Measurements from ENCODE around the gene FBXO5.

FBXO5 gene

GRCh38 chr6:152957796-152958195 is 25.0 kb downstream of the FBXO5 start:
- TF ChIP-seq, protein P1, sequence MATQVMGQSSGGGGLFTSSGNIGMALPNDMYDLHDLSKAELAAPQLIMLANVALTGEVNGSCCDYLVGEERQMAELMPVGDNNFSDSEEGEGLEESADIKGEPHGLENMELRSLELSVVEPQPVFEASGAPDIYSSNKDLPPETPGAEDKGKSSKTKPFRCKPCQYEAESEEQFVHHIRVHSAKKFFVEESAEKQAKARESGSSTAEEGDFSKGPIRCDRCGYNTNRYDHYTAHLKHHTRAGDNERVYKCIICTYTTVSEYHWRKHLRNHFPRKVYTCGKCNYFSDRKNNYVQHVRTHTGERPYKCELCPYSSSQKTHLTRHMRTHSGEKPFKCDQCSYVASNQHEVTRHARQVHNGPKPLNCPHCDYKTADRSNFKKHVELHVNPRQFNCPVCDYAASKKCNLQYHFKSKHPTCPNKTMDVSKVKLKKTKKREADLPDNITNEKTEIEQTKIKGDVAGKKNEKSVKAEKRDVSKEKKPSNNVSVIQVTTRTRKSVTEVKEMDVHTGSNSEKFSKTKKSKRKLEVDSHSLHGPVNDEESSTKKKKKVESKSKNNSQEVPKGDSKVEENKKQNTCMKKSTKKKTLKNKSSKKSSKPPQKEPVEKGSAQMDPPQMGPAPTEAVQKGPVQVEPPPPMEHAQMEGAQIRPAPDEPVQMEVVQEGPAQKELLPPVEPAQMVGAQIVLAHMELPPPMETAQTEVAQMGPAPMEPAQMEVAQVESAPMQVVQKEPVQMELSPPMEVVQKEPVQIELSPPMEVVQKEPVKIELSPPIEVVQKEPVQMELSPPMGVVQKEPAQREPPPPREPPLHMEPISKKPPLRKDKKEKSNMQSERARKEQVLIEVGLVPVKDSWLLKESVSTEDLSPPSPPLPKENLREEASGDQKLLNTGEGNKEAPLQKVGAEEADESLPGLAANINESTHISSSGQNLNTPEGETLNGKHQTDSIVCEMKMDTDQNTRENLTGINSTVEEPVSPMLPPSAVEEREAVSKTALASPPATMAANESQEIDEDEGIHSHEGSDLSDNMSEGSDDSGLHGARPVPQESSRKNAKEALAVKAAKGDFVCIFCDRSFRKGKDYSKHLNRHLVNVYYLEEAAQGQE (IDR thresholded peaks at IDR 0.05; ENCODE audit: insufficient replicate concordance, low read depth), result no peak
- no peak for TF ChIP-seq SPI1 (IDR thresholded peaks at IDR 0.05; ENCODE audit: borderline replicate concordance, low read depth)
- no peak for TF ChIP-seq CTCF (IDR thresholded peaks at IDR 0.05; ENCODE audit: insufficient read depth, low read length)
- TF ChIP-seq POLR2AphosphoS5 (IDR thresholded peaks at IDR 0.05; ENCODE audit: low read depth), result no peak
- no peak for TF ChIP-seq GABPA (IDR thresholded peaks at IDR 0.05; ENCODE audit: low read depth)
- Histone ChIP-seq H3K27me3 (ENCODE audit: insufficient read depth, poor library complexity, severe bottlenecking) (peaks cover 2% of the 10 kb centered on the region), H3K27ac (replicated peaks) (no peak overlapping the region), H3K4me3 (replicated peaks; ENCODE audit: insufficient read depth, low read length) (no peak overlapping the region)
- DNase-seq (ENCODE audit: low read depth in 1 of 2, low spot score in 1 of 2), result no peak

- Histone ChIP-seq H3K27ac (replicated peaks) (no peak overlapping the region), H3K27me3 (ENCODE audit: insufficient read depth, poor library complexity, severe bottlenecking) (no peaks in the 10 kb centered on the region), H3K4me3 (replicated peaks; ENCODE audit: insufficient read depth, low read length) (no peak overlapping the region)
- no peak for TF ChIP-seq SPI1 (IDR thresholded peaks at IDR 0.05; ENCODE audit: borderline replicate concordance, low read depth)
- TF ChIP-seq GABPA (IDR thresholded peaks at IDR 0.05; ENCODE audit: low read depth), result no peak
- TF ChIP-seq, protein P1 (IDR thresholded peaks at IDR 0.05; ENCODE audit: insufficient replicate concordance, low read depth), result no peak
- TF ChIP-seq CTCF (IDR thresholded peaks at IDR 0.05; ENCODE audit: insufficient read depth, low read length), result no peak
- no peak for TF ChIP-seq POLR2AphosphoS5 (IDR thresholded peaks at IDR 0.05; ENCODE audit: low read depth)
- DNase-seq (ENCODE audit: low read depth in 1 of 2, low spot score in 1 of 2), result no peak
Measured at GRCh38 chr6:152954443-152954842, 28.4 kb downstream of the FBXO5 start.

DNA sequence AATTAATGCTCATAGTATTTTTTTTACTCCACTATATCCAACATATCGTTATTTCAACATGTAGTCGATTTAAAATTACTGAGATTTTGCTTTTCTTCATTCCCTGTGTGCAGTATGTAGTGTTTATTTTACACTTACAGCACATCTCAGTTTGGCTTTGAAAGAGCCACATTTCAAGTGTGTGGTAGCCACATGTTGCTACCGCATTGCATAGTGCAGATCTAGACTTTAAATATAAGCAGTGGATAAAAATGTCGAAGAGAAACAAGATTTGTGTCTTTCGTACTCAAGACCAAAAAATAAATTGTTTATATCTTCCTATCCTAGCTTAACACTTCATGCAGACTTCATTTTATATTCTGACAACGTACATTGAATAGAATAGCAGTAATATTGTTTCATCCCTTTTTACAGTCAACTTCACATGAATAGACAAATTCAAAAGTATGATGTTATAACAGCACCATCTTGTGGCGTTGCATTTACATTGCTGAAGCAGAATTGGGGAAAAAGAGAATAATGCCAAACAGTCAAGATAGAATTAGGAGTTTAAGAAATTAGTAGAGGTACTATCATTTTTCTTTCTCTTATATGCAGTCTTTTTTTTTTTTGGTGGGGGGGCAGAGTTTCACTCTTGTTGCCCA is 29.9 kb downstream of the FBXO5 start:
- Histone ChIP-seq H3K27me3 (ENCODE audit: insufficient read depth, poor library complexity, severe bottlenecking) (no peaks in the 10 kb centered on the region), H3K4me3 (replicated peaks; ENCODE audit: insufficient read depth, low read length) (no peak overlapping the region), H3K27ac (replicated peaks) (no peak overlapping the region)
- DNase-seq (ENCODE audit: low read depth in 1 of 2, low spot score in 1 of 2), result no peak
- TF ChIP-seq GABPA (IDR thresholded peaks at IDR 0.05; ENCODE audit: low read depth) (no peak), CTCF (IDR thresholded peaks at IDR 0.05; ENCODE audit: insufficient read depth, low read length) (peak; percentile 38), SPI1 (IDR thresholded peaks at IDR 0.05; ENCODE audit: borderline replicate concordance, low read depth) (no peak)

DNA sequence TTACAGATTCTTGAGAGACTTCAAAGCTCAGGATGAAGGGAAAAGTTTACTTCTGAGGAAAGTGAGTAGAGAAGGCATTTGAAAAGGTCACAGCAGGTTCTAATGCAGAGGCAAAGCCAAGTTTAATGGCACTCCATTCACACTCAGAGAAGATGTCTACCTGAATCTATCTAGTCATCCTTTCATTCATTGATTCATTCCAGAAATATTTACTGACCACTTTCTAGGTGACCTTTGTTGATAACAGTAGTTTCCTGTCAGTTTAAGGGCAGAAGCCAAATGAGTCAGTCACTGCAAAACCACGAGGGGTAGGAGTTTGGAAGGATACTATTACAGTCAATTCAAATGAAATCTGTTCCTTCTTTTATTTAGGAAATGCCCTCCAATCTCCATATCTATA is 30.8 kb downstream of the FBXO5 start:
- H3K27me3 ChIP-seq (ENCODE audit: insufficient read depth, poor library complexity, severe bottlenecking), result no peaks in the 10 kb centered on the region
- H3K4me3 ChIP-seq (replicated peaks; ENCODE audit: insufficient read depth, low read length), result no peak overlapping the region
- TF ChIP-seq GABPA (IDR thresholded peaks at IDR 0.05; ENCODE audit: low read depth) (no peak), POLR2AphosphoS5 (IDR thresholded peaks at IDR 0.05; ENCODE audit: low read depth) (no peak), SPI1 (IDR thresholded peaks at IDR 0.05; ENCODE audit: borderline replicate concordance, low read depth) (no peak), CTCF (IDR thresholded peaks at IDR 0.05; ENCODE audit: insufficient read depth, low read length) (no peak)
- TF ChIP-seq, protein P1 (IDR thresholded peaks at IDR 0.05; ENCODE audit: insufficient replicate concordance, low read depth), result no peak
- H3K27ac ChIP-seq (replicated peaks), result no peak overlapping the region
- DNase-seq (ENCODE audit: low read depth in 1 of 2, low spot score in 1 of 2), result no peak
